ENCODE results near the gene PKP4. TPM values are rescaled to one million over a fixed set of nuclear protein-coding genes. Genes with fewer than 3 reads are reported as not detected.

Gene PKP4
- total and polyA plus RNA-seq, 5 experiments from 2014 or later: 0.34 to 25.7 (median 1.5) TPM

- POLR2A ChIA-PET: no interaction called here
- H3K27me3 Mint-ChIP-seq: no peaks in the 10 kb centered on the region
- peaks cover 0 to 6% (median 0%) of the 10 kb centered on the region in 3 donors for H3K36me3 Mint-ChIP-seq
- peaks cover 0 to 6% (median 0%) of the 10 kb centered on the region in 9 donors for H3K9me3 Mint-ChIP-seq
- ATAC-seq: peak; percentile 41 to 48
- peaks cover 11 to 22% (median 15%) of the 10 kb centered on the region in 4 donors for H3K4me1 Mint-ChIP-seq
- peak in 1 of 10 donors; percentile 17 for DNase-seq
- peak overlapping the region in 8 of 10 donors; percentile 12 to 67 (median 62) for H3K4me3 Mint-ChIP-seq
- H3K27ac Mint-ChIP-seq: peak overlapping the region; percentile 36 to 82 (median 66)
Observed at GRCh38 chr2:158477202-158477601, 20.4 kb downstream of the PKP4 start.

DNA sequence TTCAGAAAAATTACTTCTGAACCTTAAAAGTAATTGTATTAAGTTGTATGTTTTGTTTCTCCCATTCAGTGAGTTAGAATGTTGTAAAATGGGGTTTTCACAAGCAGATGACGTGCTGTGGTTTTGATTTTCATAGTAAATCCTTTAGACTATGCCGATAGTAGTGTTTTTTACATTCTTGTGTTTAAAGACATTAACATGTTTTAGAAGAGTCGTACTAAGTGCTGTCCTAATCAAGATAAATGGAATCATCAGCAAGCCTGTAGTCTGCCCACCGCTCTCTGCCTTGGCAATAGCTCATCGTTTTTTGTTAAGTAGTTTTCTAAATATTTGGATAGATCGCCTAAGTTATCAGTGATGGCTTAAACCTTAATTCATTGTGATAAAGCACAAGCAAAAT is 21.5 kb downstream of the PKP4 start:
- Mint-ChIP-seq H3K36me3 (peaks cover 0 to 1% (median 0%) of the 10 kb centered on the region in 3 donors), H3K27me3 (no peaks in the 10 kb centered on the region), H3K4me3 (no peak overlapping the region), H3K4me1 (peaks cover 11 to 22% (median 15%) of the 10 kb centered on the region in 4 donors), H3K9me3 (peaks cover 0 to 2% (median 0%) of the 10 kb centered on the region in 9 donors), H3K27ac (peak overlapping the region in 3 of 10 donors; percentile 13 to 27 (median 20))
- no peak for DNase-seq
- ATAC-seq: no peak
- POLR2A ChIA-PET: no interaction called here

DNA sequence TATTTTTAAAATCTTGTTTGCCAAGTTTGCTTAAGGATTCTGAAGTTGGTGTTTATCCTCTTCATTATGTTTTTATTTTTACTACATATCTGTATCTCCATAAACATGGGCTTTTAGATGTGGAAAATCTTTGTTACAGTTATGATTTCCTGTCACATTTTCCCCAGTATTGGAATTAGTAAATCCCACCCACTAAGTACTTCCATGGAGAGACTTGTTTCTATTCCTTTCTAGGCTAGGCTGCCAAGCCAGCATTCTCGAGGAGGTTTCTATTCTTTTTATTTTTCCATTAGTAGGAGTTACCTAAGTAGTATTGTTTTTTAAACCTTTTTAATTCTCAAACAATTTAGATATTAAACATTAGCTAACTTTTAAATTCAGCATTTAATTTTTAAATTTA is 22.1 kb downstream of the PKP4 start:
- H3K4me3 Mint-ChIP-seq: no peak overlapping the region
- H3K27me3 Mint-ChIP-seq: no peaks in the 10 kb centered on the region
- H3K36me3 Mint-ChIP-seq: peaks cover 0 to 3% (median 0%) of the 10 kb centered on the region in 3 donors
- ATAC-seq (no peak), DNase-seq (no peak)
- peaks cover 11 to 22% (median 15%) of the 10 kb centered on the region in 4 donors for H3K4me1 Mint-ChIP-seq
- POLR2A ChIA-PET: no interaction called here
- H3K9me3 Mint-ChIP-seq: peaks cover 0 to 2% (median 0%) of the 10 kb centered on the region in 9 donors
- peak overlapping the region in 1 of 10 donors; percentile 27 for H3K27ac Mint-ChIP-seq

GRCh38 chr2:158481116-158481515 is 24.4 kb downstream of the PKP4 start:
- peaks cover 0 to 2% (median 0%) of the 10 kb centered on the region in 9 donors for H3K9me3 Mint-ChIP-seq
- DNase-seq: no peak
- peaks cover 11 to 19% (median 15%) of the 10 kb centered on the region in 4 donors for H3K4me1 Mint-ChIP-seq
- H3K27ac Mint-ChIP-seq: peak overlapping the region in 1 of 10 donors; percentile 2
- H3K4me3 Mint-ChIP-seq: no peak overlapping the region
- H3K36me3 Mint-ChIP-seq: peaks cover 0 to 3% (median 0%) of the 10 kb centered on the region in 3 donors
- POLR2A ChIA-PET: interaction anchor here (0.5 kb wide), 1 partner anchor 36 kb away, joined by 3 read pairs; no protein-coding TSS in a partner anchor
- no peaks in the 10 kb centered on the region for H3K27me3 Mint-ChIP-seq
- no peak for ATAC-seq

GRCh38 chr2:158482594-158482993 is 25.8 kb downstream of the PKP4 start:
- no peak overlapping the region for H3K4me3 Mint-ChIP-seq
- H3K4me1 Mint-ChIP-seq: peaks cover 6 to 9% (median 7%) of the 10 kb centered on the region in 4 donors
- H3K27ac Mint-ChIP-seq: no peak overlapping the region
- H3K27me3 Mint-ChIP-seq: no peaks in the 10 kb centered on the region
- ATAC-seq (no peak), DNase-seq (no peak)
- POLR2A ChIA-PET: no interaction called here
- peaks cover 0 to 3% (median 0%) of the 10 kb centered on the region in 3 donors for H3K36me3 Mint-ChIP-seq
- peaks cover 0 to 2% (median 0%) of the 10 kb centered on the region in 9 donors for H3K9me3 Mint-ChIP-seq

GRCh38 chr2:158484892-158485556 is 28.3 kb downstream of the PKP4 start:
- no peak overlapping the region for H3K4me3 Mint-ChIP-seq
- ATAC-seq (no peak), DNase-seq (no peak)
- peaks cover 0 to 2% (median 0%) of the 10 kb centered on the region in 9 donors for H3K9me3 Mint-ChIP-seq
- H3K4me1 Mint-ChIP-seq: peaks cover 0 to 1% (median 0%) of the 10 kb centered on the region in 4 donors
- POLR2A ChIA-PET: no interaction called here
- peaks cover 0 to 3% (median 0%) of the 10 kb centered on the region in 3 donors for H3K36me3 Mint-ChIP-seq
- no peaks in the 10 kb centered on the region for H3K27me3 Mint-ChIP-seq
- H3K27ac Mint-ChIP-seq: no peak overlapping the region

- no peak for ATAC-seq
- Mint-ChIP-seq H3K4me1 (peaks cover 0 to 1% (median 0%) of the 10 kb centered on the region in 4 donors), H3K36me3 (peaks cover 0 to 3% (median 0%) of the 10 kb centered on the region in 3 donors), H3K27me3 (peaks cover 0 to 2% (median 0%) of the 10 kb centered on the region in 5 donors), H3K4me3 (no peak overlapping the region), H3K27ac (no peak overlapping the region), H3K9me3 (peaks cover 0 to 2% (median 0%) of the 10 kb centered on the region in 9 donors)
- POLR2A ChIA-PET: no interaction called here
- DNase-seq: no peak
Observed at GRCh38 chr2:158486150-158486969, 29.6 kb downstream of the PKP4 start.

DNA sequence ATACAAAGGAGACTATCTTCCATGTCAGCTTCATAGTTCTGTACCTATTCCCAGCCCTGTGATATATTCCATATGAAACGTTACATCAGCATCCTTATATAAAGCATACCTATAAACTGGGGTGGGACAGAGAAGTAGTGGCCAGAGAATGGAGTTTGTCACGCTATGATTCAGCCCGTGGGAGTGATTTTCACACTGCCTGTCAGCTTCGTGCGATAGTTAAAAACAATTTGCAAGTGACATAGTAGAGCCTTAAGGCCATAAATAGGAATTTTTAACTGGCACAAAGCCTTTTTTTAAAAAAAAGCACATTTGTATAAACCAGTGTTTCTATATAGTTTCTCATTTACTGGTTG is 30.2 kb downstream of the PKP4 start:
- DNase-seq: no peak
- Mint-ChIP-seq H3K9me3 (peaks cover 0 to 2% (median 0%) of the 10 kb centered on the region in 9 donors), H3K4me1 (peaks cover 0 to 1% (median 0%) of the 10 kb centered on the region in 4 donors), H3K27me3 (peaks cover 0 to 2% (median 0%) of the 10 kb centered on the region in 5 donors), H3K36me3 (peaks cover 0 to 3% (median 0%) of the 10 kb centered on the region in 3 donors), H3K27ac (no peak overlapping the region), H3K4me3 (no peak overlapping the region)
- POLR2A ChIA-PET: no interaction called here
- ATAC-seq: no peak

GRCh38 chr2:158487419-158487818 is 30.7 kb downstream of the PKP4 start:
- peaks cover 0 to 2% (median 0%) of the 10 kb centered on the region in 4 donors for H3K4me1 Mint-ChIP-seq
- H3K36me3 Mint-ChIP-seq: peaks cover 0 to 3% (median 0%) of the 10 kb centered on the region in 3 donors
- POLR2A ChIA-PET: no interaction called here

DNA sequence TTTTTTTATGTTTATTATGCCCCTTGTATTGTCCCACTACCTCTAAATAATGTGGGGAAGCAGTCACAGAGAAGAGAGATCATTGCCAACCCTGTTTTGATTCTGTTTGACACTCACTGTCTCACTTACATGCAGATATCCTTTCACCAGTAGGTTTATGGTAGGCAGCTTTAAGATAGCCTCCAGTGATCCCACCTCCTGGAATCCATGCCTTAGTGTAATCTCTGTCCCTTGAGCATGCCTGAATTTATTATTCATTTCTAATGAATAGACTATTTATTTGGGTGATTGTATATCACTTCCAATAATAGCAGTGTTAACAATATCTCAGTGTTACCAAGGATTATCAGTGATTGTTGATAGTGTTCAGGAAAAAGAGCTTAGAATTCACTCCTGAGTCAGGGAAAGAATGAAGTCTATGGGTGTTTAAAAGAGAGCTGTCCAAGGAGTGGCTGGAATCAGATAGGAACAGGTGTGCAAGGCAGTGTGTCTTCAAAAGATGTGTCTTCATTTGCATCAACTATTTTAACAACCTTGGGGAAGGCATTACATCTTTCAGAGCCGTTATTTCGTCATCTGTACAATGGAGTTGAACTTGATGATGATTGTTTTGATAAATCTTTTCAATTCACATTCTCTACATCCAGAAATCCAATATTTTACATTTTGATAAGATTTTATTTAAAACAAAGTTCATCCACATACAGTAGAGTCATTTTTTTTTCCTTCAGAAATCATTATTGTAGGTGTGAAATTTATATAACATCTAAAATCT is 31.9 kb downstream of the PKP4 start:
- ATAC-seq (no peak), DNase-seq (no peak)
- Mint-ChIP-seq H3K9me3 (no peaks in the 10 kb centered on the region), H3K4me1 (peaks cover 0 to 4% (median 0%) of the 10 kb centered on the region in 4 donors), H3K27me3 (peaks cover 0 to 2% (median 0%) of the 10 kb centered on the region in 5 donors), H3K36me3 (peaks cover 0 to 2% (median 0%) of the 10 kb centered on the region in 3 donors), H3K27ac (no peak overlapping the region), H3K4me3 (no peak overlapping the region)
- POLR2A ChIA-PET: no interaction called here

More at GRCh38 chr2:158487419-158487818, 30.7 kb downstream of the PKP4 start:
- Mint-ChIP-seq H3K27ac (no peak overlapping the region), H3K4me3 (no peak overlapping the region), H3K27me3 (peaks cover 0 to 2% (median 0%) of the 10 kb centered on the region in 5 donors), H3K9me3 (peaks cover 0 to 2% (median 0%) of the 10 kb centered on the region in 9 donors)
- ATAC-seq (no peak), DNase-seq (no peak)

GRCh38 chr2:158489366-158490112 is 32.8 kb downstream of the PKP4 start:
- no peaks in the 10 kb centered on the region for H3K9me3 Mint-ChIP-seq
- POLR2A ChIA-PET: no interaction called here

More at GRCh38 chr2:158489366-158490112, 32.8 kb downstream of the PKP4 start:
- peaks cover 0 to 4% (median 0%) of the 10 kb centered on the region in 4 donors for H3K4me1 Mint-ChIP-seq
- no peak overlapping the region for H3K4me3 Mint-ChIP-seq
- H3K27ac Mint-ChIP-seq: no peak overlapping the region
- peaks cover 0 to 2% (median 0%) of the 10 kb centered on the region in 3 donors for H3K36me3 Mint-ChIP-seq
- ATAC-seq (no peak), DNase-seq (no peak)
- H3K27me3 Mint-ChIP-seq: peaks cover 0 to 2% (median 0%) of the 10 kb centered on the region in 5 donors
